Epithelial cell of prostate (primary cell): ENCODE measurements around the gene LIPN.
A peak's percentile ranks its signal among the peaks of the same experiment; 100 is the strongest.

ENCODE experiments used
- DNase-seq: peaks from one replicate; pipeline ENCODE4 v3.0.0-alpha.2; 2011; ENCODE audit warnings: low read depth, low spot score
- H3K27ac ChIP-seq: fragments of 450-650 bp; 2 replicates; pipeline ENCODE4 v1.5.1; 2017; ENCODE audit warnings: mild to moderate bottlenecking

LIPN gene

DNA sequence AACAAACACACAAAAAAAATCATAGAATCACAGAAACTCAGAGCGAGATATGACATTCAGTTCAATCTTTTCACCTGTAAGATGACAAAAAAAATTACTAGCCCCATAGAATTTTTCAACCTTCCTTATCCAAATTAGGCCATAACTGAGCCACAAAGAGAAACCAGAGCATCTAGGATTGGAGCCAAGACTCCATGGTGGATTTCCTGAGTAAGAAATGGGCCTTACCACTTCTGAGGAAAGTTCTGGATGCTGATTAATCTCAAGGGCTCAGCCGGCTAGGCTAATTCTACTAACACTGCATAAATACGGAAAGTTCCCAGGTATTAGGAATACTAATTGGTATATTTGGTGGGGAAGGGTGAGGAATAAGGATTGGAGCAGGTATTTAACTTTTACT, 59.5 kb downstream of the LIPN start:
- no peak overlapping the region for H3K27ac ChIP-seq
- no peak for DNase-seq

DNA sequence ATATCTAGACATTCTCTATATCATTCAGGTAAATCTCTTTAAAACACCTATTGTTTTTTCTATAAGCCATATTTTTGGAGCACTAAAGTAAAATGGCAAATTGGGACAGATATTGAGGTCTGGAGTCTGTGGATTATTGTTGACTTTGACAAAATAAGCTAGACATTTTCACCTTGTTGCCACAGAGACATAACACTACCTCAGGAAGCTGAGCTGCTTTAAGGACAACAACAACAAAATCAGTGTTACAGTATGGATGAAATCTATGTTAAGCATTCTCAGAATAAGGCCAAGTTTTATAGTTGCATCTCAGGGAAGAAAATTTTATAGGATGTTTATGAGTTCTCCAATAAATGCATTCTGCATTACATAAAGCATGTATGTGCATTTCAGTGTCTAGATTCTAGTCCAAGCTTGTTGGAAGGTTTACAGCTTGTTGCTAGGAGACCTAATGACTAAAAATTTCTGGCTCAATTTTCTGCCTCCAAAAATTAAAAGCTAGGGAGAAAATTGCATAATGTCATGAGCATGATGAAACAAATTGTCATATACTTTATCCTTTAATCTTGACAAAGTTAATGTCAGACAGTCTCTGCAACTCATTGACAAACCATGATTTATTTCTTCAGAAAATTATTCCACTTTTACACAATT, 61.1 kb downstream of the LIPN start:
- DNase-seq: peak; percentile 46
- peak overlapping the region; percentile 58 for H3K27ac ChIP-seq

DNA sequence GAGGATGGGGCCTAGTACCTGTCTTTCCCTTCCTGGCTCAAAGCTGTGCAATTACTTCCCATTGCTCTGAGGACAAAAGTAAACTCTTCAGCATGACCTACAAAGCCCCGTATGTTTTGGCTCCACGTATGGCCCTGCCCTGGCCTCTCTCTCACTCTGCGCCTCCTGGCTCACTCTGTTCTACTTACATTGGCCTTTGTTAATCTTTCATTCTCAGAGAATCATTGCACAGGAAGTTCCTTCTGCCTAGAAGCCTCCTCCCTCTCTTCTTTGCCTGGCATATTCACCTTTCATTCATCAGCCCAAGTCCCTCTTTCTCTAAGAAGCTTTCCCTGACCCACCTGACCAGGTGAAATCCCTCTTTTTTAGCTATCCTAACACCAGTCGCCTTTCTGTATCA, 66.6 kb downstream of the LIPN start:
- H3K27ac ChIP-seq: no peak overlapping the region
- DNase-seq: no peak

- DNase-seq: no peak
- no peak overlapping the region for H3K27ac ChIP-seq
Observed at GRCh38 chr10:88827671-88828070, 67.9 kb downstream of the LIPN start.

GRCh38 chr10:88828310-88828709, 68.5 kb downstream of the LIPN start:
- no peak overlapping the region for H3K27ac ChIP-seq
- DNase-seq: no peak
